Stomach (tissue), 9 donors: ENCODE results near the gene DENND1C. TPM values are rescaled to one million over a fixed set of nuclear protein-coding genes. Genes with fewer than 3 reads are reported as not detected.

ENCODE experiments used
- DNase-seq, 2 donors: peaks; one replicate each; pipeline versions ENCODE4 v3.0.0 to v3.0.0-alpha.2; 2013 to 2019
- H3K27ac ChIP-seq, 5 donors: fragments of 200-600 bp in 4 of 5; sonication (generic) in 4 of 5; one replicate each; pipeline ENCODE4 v1.5.1; 2013 to 2019; ENCODE audit warnings: mild to moderate bottlenecking in 1 of 5, moderate library complexity in 1 of 5
- H3K27me3 ChIP-seq, 3 donors: fragments of 200-600 bp; sonication (generic); one replicate each; pipeline ENCODE4 v1.5.1; 2017 to 2019; ENCODE audit warnings: mixed run types in 1 of 3
- H3K36me3 ChIP-seq, 4 donors: fragments of 200-600 bp; sonication (generic); 1 replicate in 3 of 4; 2 replicates in 1 of 4; pipeline ENCODE4 v1.5.1; 2016 to 2019
- H3K4me1 ChIP-seq, 4 donors: fragments of 200-600 bp; sonication (generic); one replicate each; pipeline ENCODE4 v1.5.1; 2016 to 2019
- H3K4me3 ChIP-seq, 4 donors: fragments of 200-600 bp; sonication (generic) in 3 of 4; one replicate each; pipeline ENCODE4 v1.5.1; 2016 to 2019; ENCODE audit warnings: mild to moderate bottlenecking in 1 of 4
- H3K9me3 ChIP-seq, 4 donors: fragments of 200-600 bp; sonication (generic); one replicate each; pipeline ENCODE4 v1.5.1; 2016 to 2019
- EP300 ChIP-seq: sonication (generic); formaldehyde crosslinking; IDR thresholded peaks from one replicate; pipeline ENCODE4 v1.6.1; 2017; ENCODE audit warnings: antibody characterized with exemption
- POLR2A ChIP-seq, 4 donors: fragments of 450-650 bp; IDR thresholded peaks; one replicate each; pipeline ENCODE4 v1.6.1; 2016; ENCODE audit warnings: antibody characterized with exemption in 4 of 4, control low read depth in 2 of 4, mild to moderate bottlenecking in 1 of 4, moderate library complexity in 1 of 4
- POLR2AphosphoS5 ChIP-seq, 3 donors: sonication (generic); formaldehyde crosslinking; IDR thresholded peaks; one replicate each; pipeline ENCODE4 v1.6.1; 2016; ENCODE audit warnings: antibody characterized with exemption in 3 of 3
- WGBS, 5 donors: extraction: QIAGEN DNeasy Blood & Tissue Kit in 3 of 5; methylation state at CpG; one replicate each; pipeline versions ENCODE4 v1.1.5 to v1.1.7; 2013 to 2018; 5-methylcytosine and 5-hydroxymethylcytosine counted together
- intact Hi-C: fragments of 100-400 bp; cut with DNase I; formaldehyde crosslinking; loops from one replicate; pipeline ENCODE4 v1.15.1; 2023; ENCODE audit warnings: low total_unique reads
- polyA plus RNA-seq, 3 donors: library from polyadenylated mRNA; stranded (reverse); fragments of 200-250 nt; gene quantifications; one replicate each; pipeline ENCODE4 v1.2.3, GENCODE V29; 2013
- total RNA-seq, 5 donors: library from RNA; depleted of rRNA; stranded (reverse); fragments of >200 nt; gene quantifications; one replicate each; pipeline versions ENCODE4 v1.1.0 to v1.2.3, GENCODE V29; 2014 to 2016
- TF ChIP-seq, protein P1 (sequence below), 7 experiments: fragments of 450-650 bp in 4 of 7; fragments of 200-600 bp in 3 of 7; sonication (generic) in 3 of 7; IDR thresholded peaks; one replicate each; pipeline ENCODE4 v1.5.1; 2016 to 2019; ENCODE audit warnings: antibody characterized with exemption in 7 of 7, control low read depth in 2 of 7, mild to moderate bottlenecking in 1 of 7
- donor health status: healthy with polysubstance abuse.
- donor health status: Bipolar disorder and iron deficiency.
- donor health status: healthy.

The DENND1C gene
- total and polyA plus RNA-seq, 8 donors = 0.45 to 15.2 (median 2.7) TPM

- intact Hi-C loops = loop anchor here (10.0 kb wide), 1 partner anchor 342 kb away; no protein-coding TSS in a partner anchor
- H3K27ac ChIP-seq = no peak overlapping the region
Measured at GRCh38 chr19:6522712-6523111, 41.1 kb upstream of the DENND1C start.

GRCh38 chr19:6521718-6522646 is 40.4 kb upstream of the DENND1C start:
- Histone ChIP-seq H3K27me3 (peaks cover 0 to 14% (median 0%) of the 10 kb centered on the region in 3 donors), H3K36me3 (no peaks in the 10 kb centered on the region), H3K4me1 (peaks cover 0 to 22% (median 6%) of the 10 kb centered on the region in 4 donors), H3K27ac (no peak overlapping the region), H3K9me3 (no peaks in the 10 kb centered on the region), H3K4me3 (no peak overlapping the region)
- no peak for TF ChIP-seq POLR2A (IDR thresholded peaks at IDR 0.05)
- TF ChIP-seq POLR2AphosphoS5 (IDR thresholded peaks at IDR 0.05) = no peak
- no peak for TF ChIP-seq EP300
- TF ChIP-seq, protein P1, sequence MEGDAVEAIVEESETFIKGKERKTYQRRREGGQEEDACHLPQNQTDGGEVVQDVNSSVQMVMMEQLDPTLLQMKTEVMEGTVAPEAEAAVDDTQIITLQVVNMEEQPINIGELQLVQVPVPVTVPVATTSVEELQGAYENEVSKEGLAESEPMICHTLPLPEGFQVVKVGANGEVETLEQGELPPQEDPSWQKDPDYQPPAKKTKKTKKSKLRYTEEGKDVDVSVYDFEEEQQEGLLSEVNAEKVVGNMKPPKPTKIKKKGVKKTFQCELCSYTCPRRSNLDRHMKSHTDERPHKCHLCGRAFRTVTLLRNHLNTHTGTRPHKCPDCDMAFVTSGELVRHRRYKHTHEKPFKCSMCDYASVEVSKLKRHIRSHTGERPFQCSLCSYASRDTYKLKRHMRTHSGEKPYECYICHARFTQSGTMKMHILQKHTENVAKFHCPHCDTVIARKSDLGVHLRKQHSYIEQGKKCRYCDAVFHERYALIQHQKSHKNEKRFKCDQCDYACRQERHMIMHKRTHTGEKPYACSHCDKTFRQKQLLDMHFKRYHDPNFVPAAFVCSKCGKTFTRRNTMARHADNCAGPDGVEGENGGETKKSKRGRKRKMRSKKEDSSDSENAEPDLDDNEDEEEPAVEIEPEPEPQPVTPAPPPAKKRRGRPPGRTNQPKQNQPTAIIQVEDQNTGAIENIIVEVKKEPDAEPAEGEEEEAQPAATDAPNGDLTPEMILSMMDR (IDR thresholded peaks at IDR 0.05) = no peak
- intact Hi-C loops = loop anchor here (10.0 kb wide), 1 partner anchor 343 kb away; no protein-coding TSS in a partner anchor
- 47 to 55% (median 52%) methylated on average over 12 to 20 of the region's 20 CpGs for WGBS, 5 donors
- DNase-seq = peak; percentile 46 to 48

More at GRCh38 chr19:6522712-6523111, 41.1 kb upstream of the DENND1C start:
- no peak for TF ChIP-seq POLR2A (IDR thresholded peaks at IDR 0.05)
- TF ChIP-seq EP300 = no peak
- TF ChIP-seq, protein P1 (IDR thresholded peaks at IDR 0.05) = no peak
- TF ChIP-seq POLR2AphosphoS5 (IDR thresholded peaks at IDR 0.05) = no peak
- Histone ChIP-seq H3K9me3 (no peaks in the 10 kb centered on the region), H3K36me3 (no peaks in the 10 kb centered on the region), H3K4me1 (peaks cover 0 to 19% (median 3%) of the 10 kb centered on the region in 4 donors), H3K27me3 (peaks cover 0 to 14% (median 0%) of the 10 kb centered on the region in 3 donors), H3K4me3 (no peak overlapping the region)
- 74 to 85% (median 77%) methylated on average over 6 of the region's 6 CpGs for WGBS, 5 donors
- DNase-seq = no peak

DNA sequence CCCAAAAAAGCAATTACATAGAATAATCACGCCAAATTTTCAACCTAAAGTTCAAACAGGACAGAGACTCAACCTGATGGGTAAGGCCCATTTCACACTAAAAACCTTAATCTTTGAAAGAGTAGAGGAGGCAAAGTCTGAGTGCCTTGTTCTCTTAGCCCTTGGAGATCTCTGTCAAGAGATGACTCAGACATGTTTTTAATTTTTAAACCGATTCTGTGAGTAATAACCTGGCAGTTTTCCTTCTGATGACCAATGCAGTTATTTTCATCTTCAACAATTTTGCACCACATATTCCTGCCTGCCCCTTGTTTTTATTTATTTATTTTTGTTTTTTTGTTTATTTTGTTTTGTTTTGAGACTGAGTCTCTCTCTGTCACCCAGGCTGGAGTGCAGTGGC is 37.7 kb upstream of the DENND1C start:
- TF ChIP-seq, protein P1 (IDR thresholded peaks at IDR 0.05) = no peak
- TF ChIP-seq POLR2A (IDR thresholded peaks at IDR 0.05) = no peak
- no peak for TF ChIP-seq EP300
- no peak for TF ChIP-seq POLR2AphosphoS5 (IDR thresholded peaks at IDR 0.05)
- Histone ChIP-seq H3K4me1 (peaks cover 0 to 36% (median 17%) of the 10 kb centered on the region in 4 donors), H3K36me3 (no peaks in the 10 kb centered on the region), H3K27ac (no peak overlapping the region), H3K9me3 (no peaks in the 10 kb centered on the region), H3K27me3 (peaks cover 0 to 14% (median 0%) of the 10 kb centered on the region in 3 donors), H3K4me3 (no peak overlapping the region)
- intact Hi-C loops = loop anchor here (10.0 kb wide), 1 partner anchor 116 kb away; no protein-coding TSS in a partner anchor
- WGBS, 5 donors = 39 to 42% (median 40%) methylated on average over 2 of the region's 2 CpGs
- DNase-seq = no peak

GRCh38 chr19:6518145-6518911 is 36.7 kb upstream of the DENND1C start:
- Histone ChIP-seq H3K4me1 (peaks cover 0 to 36% (median 17%) of the 10 kb centered on the region in 4 donors), H3K27me3 (peaks cover 0 to 14% (median 0%) of the 10 kb centered on the region in 3 donors), H3K9me3 (no peaks in the 10 kb centered on the region), H3K27ac (no peak overlapping the region), H3K4me3 (no peak overlapping the region), H3K36me3 (no peaks in the 10 kb centered on the region)
- WGBS, 5 donors = 39 to 50% (median 41%) methylated on average over 14 of the region's 14 CpGs
- TF ChIP-seq EP300 (no peak), POLR2A (IDR thresholded peaks at IDR 0.05) (no peak), POLR2AphosphoS5 (IDR thresholded peaks at IDR 0.05) (no peak)
- TF ChIP-seq, protein P1 (IDR thresholded peaks at IDR 0.05) = no peak
- intact Hi-C loops = loop anchor here (10.0 kb wide), 1 partner anchor 116 kb away; no protein-coding TSS in a partner anchor
- peak in 1 of 2 donors; percentile 30 for DNase-seq
